ENCODE data around the gene EGFLAM.
A peak's percentile ranks its signal among the peaks of the same experiment; 100 is the strongest.

Gene EGFLAM

GRCh38 chr5:38479315-38479904 is 221.1 kb downstream of the EGFLAM start:
- TF ChIP-seq CTCF (IDR thresholded peaks at IDR 0.05; ENCODE audit: low read depth, low read length), result no peak
- no peak for DNase-seq (ENCODE audit: extremely low read depth, low read depth)

- TF ChIP-seq CTCF (IDR thresholded peaks at IDR 0.05; ENCODE audit: low read depth, low read length), result no peak
Measured at GRCh38 chr5:38483805-38484398, 225.5 kb downstream of the EGFLAM start.

GRCh38 chr5:38494175-38494574 is 235.8 kb downstream of the EGFLAM start:
- DNase-seq (ENCODE audit: extremely low read depth, low read depth), result no peak
- no peak for TF ChIP-seq CTCF (IDR thresholded peaks at IDR 0.05; ENCODE audit: low read depth, low read length)

More at GRCh38 chr5:38483805-38484398, 225.5 kb downstream of the EGFLAM start:
- DNase-seq (ENCODE audit: extremely low read depth, low read depth), result no peak

GRCh38 chr5:38494763-38495162 is 236.4 kb downstream of the EGFLAM start:
- no peak for TF ChIP-seq CTCF (IDR thresholded peaks at IDR 0.05; ENCODE audit: low read depth, low read length)
- no peak for DNase-seq (ENCODE audit: extremely low read depth, low read depth)

GRCh38 chr5:38497946-38498345 is 239.6 kb downstream of the EGFLAM start:
- DNase-seq (ENCODE audit: extremely low read depth, low read depth), result no peak
- TF ChIP-seq CTCF (IDR thresholded peaks at IDR 0.05; ENCODE audit: low read depth, low read length), result peak; percentile 8; the same call in 1 of the 2 replicates

- no peak for DNase-seq (ENCODE audit: extremely low read depth, low read depth)
- no peak for TF ChIP-seq CTCF (IDR thresholded peaks at IDR 0.05; ENCODE audit: low read depth, low read length)
Measured at GRCh38 chr5:38500573-38501260, 242.4 kb downstream of the EGFLAM start.

- TF ChIP-seq CTCF (IDR thresholded peaks at IDR 0.05; ENCODE audit: low read depth, low read length), result no peak
- no peak for DNase-seq (ENCODE audit: extremely low read depth, low read depth)
Measured at GRCh38 chr5:38506302-38506701, 247.9 kb downstream of the EGFLAM start.
